HG02840 (cell line): ENCODE data around the gene HIC1.

Experiments used
- ATAC-seq: cut with Tn5 transposase; IDR thresholded peaks from one replicate; pipeline ENCODE4 v1.9.1; 2021; ENCODE audit warnings: mild to moderate bottlenecking, moderate library complexity, moderate number of reproducible peaks; ENCODE audit not compliant: unreplicated experiment, low FRiP score

Gene HIC1

GRCh38 chr17:2058586-2059546, 4.0 kb downstream of the HIC1 start:
- ATAC-seq = no peak

GRCh38 chr17:2059547-2060384, 4.9 kb downstream of the HIC1 start:
- ATAC-seq = no peak

- no peak for ATAC-seq
Measured at GRCh38 chr17:2060385-2060658, 5.4 kb downstream of the HIC1 start.

GRCh38 chr17:2060681-2061440, 6.0 kb downstream of the HIC1 start:
- ATAC-seq = no peak

GRCh38 chr17:2061441-2061958, 6.6 kb downstream of the HIC1 start:
- ATAC-seq = no peak

GRCh38 chr17:2062571-2063183, 7.8 kb downstream of the HIC1 start:
- ATAC-seq = no peak

- ATAC-seq = no peak
Measured at GRCh38 chr17:2063261-2064146, 8.6 kb downstream of the HIC1 start.

GRCh38 chr17:2064147-2064489, 9.2 kb downstream of the HIC1 start:
- ATAC-seq = no peak

- ATAC-seq = no peak
Measured at GRCh38 chr17:2064520-2064971, 9.6 kb downstream of the HIC1 start.

GRCh38 chr17:2064980-2065785, 10.3 kb downstream of the HIC1 start:
- ATAC-seq = no peak

- no peak for ATAC-seq
Measured at GRCh38 chr17:2065949-2066400, 11.1 kb downstream of the HIC1 start.

- no peak for ATAC-seq
Measured at GRCh38 chr17:2067048-2067561, 12.2 kb downstream of the HIC1 start.

GRCh38 chr17:2067608-2068024, 12.7 kb downstream of the HIC1 start:
- ATAC-seq = no peak

GRCh38 chr17:2068031-2068518, 13.2 kb downstream of the HIC1 start:
- no peak for ATAC-seq

GRCh38 chr17:2068519-2069051, 13.7 kb downstream of the HIC1 start:
- ATAC-seq = no peak

GRCh38 chr17:2070241-2071023, 15.5 kb downstream of the HIC1 start:
- ATAC-seq = peak; percentile 66

GRCh38 chr17:2071024-2071385, 16.1 kb downstream of the HIC1 start:
- ATAC-seq = no peak
